ENCODE measurements around the gene PAWR.

DNA sequence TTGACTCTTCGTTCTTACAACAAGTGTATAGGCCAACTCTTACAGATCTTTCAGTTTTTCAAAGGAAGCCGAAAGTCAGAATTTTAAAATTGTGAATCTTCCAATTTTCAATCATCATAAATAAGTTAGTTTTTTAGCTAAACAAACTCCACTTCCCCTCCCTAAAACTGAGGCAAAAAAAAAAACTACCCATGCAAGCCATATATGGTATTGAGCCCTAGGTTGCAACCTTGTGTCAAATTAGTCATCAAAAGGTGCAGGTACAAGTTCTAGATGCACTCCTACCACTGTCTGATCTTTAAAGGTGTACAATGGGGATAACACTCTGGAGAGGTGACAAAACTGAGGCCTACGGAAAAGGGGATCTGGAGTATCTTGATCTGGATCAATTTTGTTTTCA, 97.9 kb downstream of the PAWR start:
- TF ChIP-seq, protein P1, sequence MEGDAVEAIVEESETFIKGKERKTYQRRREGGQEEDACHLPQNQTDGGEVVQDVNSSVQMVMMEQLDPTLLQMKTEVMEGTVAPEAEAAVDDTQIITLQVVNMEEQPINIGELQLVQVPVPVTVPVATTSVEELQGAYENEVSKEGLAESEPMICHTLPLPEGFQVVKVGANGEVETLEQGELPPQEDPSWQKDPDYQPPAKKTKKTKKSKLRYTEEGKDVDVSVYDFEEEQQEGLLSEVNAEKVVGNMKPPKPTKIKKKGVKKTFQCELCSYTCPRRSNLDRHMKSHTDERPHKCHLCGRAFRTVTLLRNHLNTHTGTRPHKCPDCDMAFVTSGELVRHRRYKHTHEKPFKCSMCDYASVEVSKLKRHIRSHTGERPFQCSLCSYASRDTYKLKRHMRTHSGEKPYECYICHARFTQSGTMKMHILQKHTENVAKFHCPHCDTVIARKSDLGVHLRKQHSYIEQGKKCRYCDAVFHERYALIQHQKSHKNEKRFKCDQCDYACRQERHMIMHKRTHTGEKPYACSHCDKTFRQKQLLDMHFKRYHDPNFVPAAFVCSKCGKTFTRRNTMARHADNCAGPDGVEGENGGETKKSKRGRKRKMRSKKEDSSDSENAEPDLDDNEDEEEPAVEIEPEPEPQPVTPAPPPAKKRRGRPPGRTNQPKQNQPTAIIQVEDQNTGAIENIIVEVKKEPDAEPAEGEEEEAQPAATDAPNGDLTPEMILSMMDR (IDR thresholded peaks at IDR 0.05; ENCODE audit: low read length): no peak
- no peak for TF ChIP-seq EZH2phosphoT487 (IDR thresholded peaks at IDR 0.05; ENCODE audit: low read length)

All from MM.1S (cell line).